CD14-positive monocyte (primary cell): Measurements from ENCODE around the gene GOPC. TPM values are rescaled to one million over a fixed set of nuclear protein-coding genes. Genes with fewer than 3 reads are reported as not detected.

Source experiments
- DNase-seq, 3 donors: peaks; one replicate each; pipeline ENCODE4 v3.0.0-alpha.2; 2011 to 2022
- H2AFZ ChIP-seq: 2 replicates; pipeline ENCODE4 v1.6.0; 2012; ENCODE audit warnings: mild to moderate bottlenecking, low read depth, low read length, inconsistent platforms; ENCODE audit not compliant: insufficient read depth, poor library complexity, severe bottlenecking
- H3K27ac ChIP-seq, 2 donors: 1 replicate in 1 of 2; 2 replicates in 1 of 2; pipeline ENCODE4 v1.5.1; 2012 to 2013; ENCODE audit warnings: low read length in 2 of 2, control low read depth in 1 of 2, inconsistent platforms in 1 of 2, low read depth in 1 of 2, mild to moderate bottlenecking in 1 of 2
- H3K27me3 ChIP-seq, 2 donors: one replicate each; pipeline versions ENCODE4 v1.6.0 to v1.6.1; 2011 to 2013; ENCODE audit warnings: low read length in 2 of 2; ENCODE audit not compliant: control insufficient read depth in 2 of 2, insufficient read depth in 2 of 2
- H3K36me3 ChIP-seq, 2 donors: replicated peaks in 1 of 2; 1 replicate in 1 of 2; 2 replicates in 1 of 2; pipeline versions ENCODE4 v1.5.1 to v1.6.1; 2012 to 2013; ENCODE audit warnings: low read length in 2 of 2, control low read depth in 1 of 2, inconsistent platforms in 1 of 2, mild to moderate bottlenecking in 1 of 2; ENCODE audit not compliant: insufficient read depth in 2 of 2, control insufficient read depth in 1 of 2
- H3K4me1 ChIP-seq, 2 donors: 1 replicate in 1 of 2; 2 replicates in 1 of 2; pipeline versions ENCODE4 v1.5.1 to v1.6.1; 2012 to 2013; ENCODE audit warnings: low read length in 2 of 2, control low read depth in 1 of 2, inconsistent platforms in 1 of 2, mild to moderate bottlenecking in 1 of 2, moderate library complexity in 1 of 2; ENCODE audit not compliant: insufficient read depth in 2 of 2, control insufficient read depth in 1 of 2
- H3K4me2 ChIP-seq: replicated peaks from 2 replicates; pipeline ENCODE3; 2012; ENCODE audit warnings: low read length, moderate library complexity, mild to moderate bottlenecking; ENCODE audit not compliant: poor library complexity, severe bottlenecking; ENCODE audit errors: extremely low read depth
- H3K4me3 ChIP-seq, 3 experiments: fragments of 200-600 bp in 1 of 3; sonication (generic) in 1 of 3; replicated peaks in 1 of 3; 1 replicate in 2 of 3; 2 replicates in 1 of 3; pipeline ENCODE4 v1.5.1; 2011 to 2013; ENCODE audit warnings: low read length in 3 of 3, mild to moderate bottlenecking in 3 of 3, control low read depth in 2 of 3, low read depth in 2 of 3, inconsistent platforms in 1 of 3, moderate library complexity in 1 of 3
- H3K79me2 ChIP-seq: 2 replicates; pipeline ENCODE4 v1.6.0; 2012; ENCODE audit warnings: mild to moderate bottlenecking, control low read depth, inconsistent platforms, low read length, moderate library complexity; ENCODE audit not compliant: insufficient read depth
- H3K9ac ChIP-seq: 2 replicates; pipeline ENCODE4 v1.6.0; 2017; ENCODE audit warnings: low read length, mild to moderate bottlenecking; ENCODE audit not compliant: insufficient read depth, poor library complexity, severe bottlenecking
- H3K9me3 ChIP-seq, 2 donors: replicated peaks in 1 of 2; 1 replicate in 1 of 2; 2 replicates in 1 of 2; pipeline versions ENCODE4 v1.5.1 to v1.6.1; 2012 to 2013; ENCODE audit warnings: low read length in 2 of 2, control low read depth in 1 of 2; ENCODE audit not compliant: control insufficient read depth in 1 of 2, insufficient read depth in 1 of 2
- H4K20me1 ChIP-seq: 2 replicates; pipeline ENCODE4 v1.6.0; 2012; ENCODE audit warnings: mild to moderate bottlenecking, low read length, control low read depth, moderate library complexity; ENCODE audit not compliant: insufficient read depth
- H3K27ac Mint-ChIP-seq, 7 donors: one replicate each; pipeline ENCODE4 v1.8.0; 2020; ENCODE audit warnings: mild to moderate bottlenecking in 7 of 7, mixed read lengths in 7 of 7, moderate library complexity in 6 of 7, inconsistent platforms in 2 of 7
- H3K27me3 Mint-ChIP-seq, 3 donors: one replicate each; pipeline ENCODE4 v1.8.0; 2021 to 2022; ENCODE audit warnings: low read depth in 3 of 3, mild to moderate bottlenecking in 3 of 3, mixed read lengths in 3 of 3, moderate library complexity in 3 of 3, inconsistent platforms in 1 of 3
- H3K36me3 Mint-ChIP-seq, 2 donors: one replicate each; pipeline ENCODE4 v1.8.0; 2020; ENCODE audit warnings: mixed read lengths in 2 of 2, inconsistent platforms in 1 of 2, mild to moderate bottlenecking in 1 of 2
- H3K4me1 Mint-ChIP-seq: one replicate; pipeline ENCODE4 v1.8.0; 2020; ENCODE audit warnings: mild to moderate bottlenecking, mixed read lengths
- H3K4me3 Mint-ChIP-seq, 2 donors: one replicate each; pipeline ENCODE4 v1.8.0; 2020; ENCODE audit warnings: mild to moderate bottlenecking in 2 of 2, mixed read lengths in 2 of 2, moderate library complexity in 1 of 2
- H3K9me3 Mint-ChIP-seq, 7 donors: one replicate each; pipeline ENCODE4 v1.8.0; 2020 to 2022; ENCODE audit warnings: mixed read lengths in 7 of 7, mild to moderate bottlenecking in 6 of 7, moderate library complexity in 6 of 7, inconsistent platforms in 2 of 7
- CTCF ChIP-seq: fragments of 200-600 bp; IDR thresholded peaks from one replicate; pipeline ENCODE4 v1.8.0; 2022; ENCODE audit warnings: antibody characterized with exemption, mild to moderate bottlenecking
- WGBS: methylation state at CpG from one replicate; pipeline ENCODE4 v1.1.5; 2013; ENCODE audit warnings: missing lambda C conversion rate; ENCODE audit not compliant: insufficient coverage; 5-methylcytosine and 5-hydroxymethylcytosine counted together
- intact Hi-C, 2 donors: fragments of 100-400 bp; cut with micrococcal nuclease; formaldehyde crosslinking; loops; one replicate each; pipeline versions ENCODE4 v1.15.0 to v1.15.1; 2023
- polyA plus RNA-seq, 3 donors: library from polyadenylated mRNA; depleted of rRNA in 1 of 3; unstranded in 2 of 3; stranded (reverse) in 1 of 3; fragments of 300-500 nt in 2 of 3; fragments of >200 nt in 1 of 3; fragmentation: Illumina TruSeq in 2 of 3; gene quantifications; 1 replicate in 2 of 3; 2 replicates in 1 of 3; pipeline ENCODE4 v1.2.3, GENCODE V29; 2012 to 2021

GOPC gene
- polyA plus RNA-seq, 3 donors: 2.7 to 8.0 (median 5.2) TPM

GRCh38 chr6:117597755-117598154, 4.6 kb downstream of the GOPC start:
- H3K27ac ChIP-seq: no peak overlapping the region
- intact Hi-C loops: no loop called here
- Mint-ChIP-seq H3K4me3 (no peak overlapping the region), H3K4me1 (peaks cover 28% of the 10 kb centered on the region), H3K27me3 (no peaks in the 10 kb centered on the region), H3K36me3 (peaks cover 13 to 23% of the 10 kb centered on the region in 2 donors), H3K9me3 (peaks cover 0 to 13% (median 9%) of the 10 kb centered on the region in 7 donors), H3K27ac (no peak overlapping the region)
- H3K9me3 ChIP-seq: peaks cover 0 to 8% of the 10 kb centered on the region in 2 donors
- peaks cover 84% of the 10 kb centered on the region for H3K79me2 ChIP-seq
- peaks cover 34% of the 10 kb centered on the region for H4K20me1 ChIP-seq
- H3K27me3 ChIP-seq: no peaks in the 10 kb centered on the region
- H2AFZ ChIP-seq: no peak overlapping the region
- H3K36me3 ChIP-seq: peaks cover 0 to 11% of the 10 kb centered on the region in 2 donors
- no peak for DNase-seq
- H3K4me3 ChIP-seq: no peak overlapping the region
- no CpG with 5 or more reads among the region's 2 CpGs for WGBS
- no peak overlapping the region for H3K9ac ChIP-seq
- H3K4me1 ChIP-seq: peaks cover 22 to 31% of the 10 kb centered on the region in 2 donors
- no peak for TF ChIP-seq CTCF
- H3K4me2 ChIP-seq: no peak overlapping the region

GRCh38 chr6:117595099-117595923, 7.0 kb downstream of the GOPC start:
- H3K9me3 Mint-ChIP-seq: peaks cover 0 to 13% (median 9%) of the 10 kb centered on the region in 7 donors
- H3K27me3 Mint-ChIP-seq: peaks cover 0 to under 1% (median 0%) of the 10 kb centered on the region in 3 donors
- Histone ChIP-seq H4K20me1 (peaks cover 47% of the 10 kb centered on the region), H3K9me3 (peaks cover 0 to 8% of the 10 kb centered on the region in 2 donors), H3K27ac (no peak overlapping the region), H2AFZ (no peak overlapping the region), H3K4me2 (no peak overlapping the region), H3K36me3 (peaks cover 0 to 14% of the 10 kb centered on the region in 2 donors), H3K79me2 (peaks cover 78% of the 10 kb centered on the region), H3K27me3 (no peaks in the 10 kb centered on the region), H3K4me1 (peaks cover 8 to 13% of the 10 kb centered on the region in 2 donors), H3K4me3 (no peak overlapping the region), H3K9ac (no peak overlapping the region)
- no peak for TF ChIP-seq CTCF
- H3K4me1 Mint-ChIP-seq: peaks cover 15% of the 10 kb centered on the region
- no peak overlapping the region for H3K27ac Mint-ChIP-seq
- WGBS: 92% methylated on average over 2 of the region's 2 CpGs
- H3K4me3 Mint-ChIP-seq: no peak overlapping the region
- intact Hi-C loops: no loop called here
- H3K36me3 Mint-ChIP-seq: peaks cover 18 to 27% of the 10 kb centered on the region in 2 donors
- DNase-seq: no peak
